Measurements from ENCODE around the gene MBD5.

DNA sequence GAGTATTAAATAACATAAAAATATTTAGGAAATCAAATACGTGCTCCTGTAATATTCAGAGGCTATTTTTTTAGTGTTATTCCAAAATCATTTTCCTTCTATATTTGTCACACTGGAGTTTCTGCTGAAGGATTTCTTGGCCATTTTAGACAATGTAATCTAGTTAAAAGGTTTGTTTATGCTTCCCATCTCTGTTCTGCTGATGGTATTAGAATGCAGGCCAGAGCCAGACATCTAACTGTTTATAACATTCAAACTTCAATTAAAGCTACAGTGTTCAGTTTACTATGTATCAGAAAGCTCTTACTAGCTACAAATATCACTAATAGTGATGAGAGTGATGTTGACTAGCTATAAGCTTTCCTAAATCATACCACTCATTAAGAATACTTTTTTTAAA lies 7.9 kb downstream of the MBD5 start:
- TF ChIP-seq, protein P1, sequence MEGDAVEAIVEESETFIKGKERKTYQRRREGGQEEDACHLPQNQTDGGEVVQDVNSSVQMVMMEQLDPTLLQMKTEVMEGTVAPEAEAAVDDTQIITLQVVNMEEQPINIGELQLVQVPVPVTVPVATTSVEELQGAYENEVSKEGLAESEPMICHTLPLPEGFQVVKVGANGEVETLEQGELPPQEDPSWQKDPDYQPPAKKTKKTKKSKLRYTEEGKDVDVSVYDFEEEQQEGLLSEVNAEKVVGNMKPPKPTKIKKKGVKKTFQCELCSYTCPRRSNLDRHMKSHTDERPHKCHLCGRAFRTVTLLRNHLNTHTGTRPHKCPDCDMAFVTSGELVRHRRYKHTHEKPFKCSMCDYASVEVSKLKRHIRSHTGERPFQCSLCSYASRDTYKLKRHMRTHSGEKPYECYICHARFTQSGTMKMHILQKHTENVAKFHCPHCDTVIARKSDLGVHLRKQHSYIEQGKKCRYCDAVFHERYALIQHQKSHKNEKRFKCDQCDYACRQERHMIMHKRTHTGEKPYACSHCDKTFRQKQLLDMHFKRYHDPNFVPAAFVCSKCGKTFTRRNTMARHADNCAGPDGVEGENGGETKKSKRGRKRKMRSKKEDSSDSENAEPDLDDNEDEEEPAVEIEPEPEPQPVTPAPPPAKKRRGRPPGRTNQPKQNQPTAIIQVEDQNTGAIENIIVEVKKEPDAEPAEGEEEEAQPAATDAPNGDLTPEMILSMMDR (IDR thresholded peaks at IDR 0.05) = no peak
- TF ChIP-seq EZH2 (IDR thresholded peaks at IDR 0.05; ENCODE audit: borderline replicate concordance, insufficient read depth, low read depth, low read length, poor library complexity, severe bottlenecking) = no peak
